Stimulated activated CD8-positive, alpha-beta memory T cell treated with anti-CD3 and anti-CD28 coated beads, Interleukin-12 subunit alpha, Interleukin-12 subunit beta, amount 100 ng/mL, for 4 hours (primary cell): ENCODE data around the gene PSG4.
"Not testable (repeated sequence)": the region's sequence is repeated elsewhere in the genome, so short reads cannot be mapped to it uniquely, and the experiment has no call there.

Source experiments
- DNase-seq: peaks from one replicate; pipeline ENCODE4 v3.0.0-alpha.2; 2020; ENCODE audit warnings: low read depth

PSG4 gene

GRCh38 chr19:43205471-43206105 is at the start of gene PSG4:
PSG4 (minus strand) TSS chr19:43205638; CDS start chr19:43205536, 102 bp downstream.
- not testable (repeated sequence) for DNase-seq

DNA sequence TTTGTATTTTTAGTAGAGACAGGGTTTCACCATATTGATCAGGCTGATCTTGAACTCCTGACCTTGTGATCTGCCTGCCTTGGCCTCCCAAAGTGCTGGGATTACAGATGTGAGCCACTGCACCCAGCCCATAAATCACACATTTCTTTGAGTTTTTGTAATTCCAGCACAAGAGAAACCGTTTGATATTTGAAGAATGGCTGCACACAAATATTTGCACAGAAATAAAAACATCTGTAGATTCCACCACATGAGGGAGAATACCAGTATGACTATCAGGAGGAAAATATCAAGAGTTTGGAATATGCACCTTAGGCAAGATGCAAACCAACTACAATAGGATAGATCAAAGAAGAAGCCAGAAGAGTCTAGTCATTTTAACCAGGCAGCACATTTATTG is 46.0 kb upstream of the PSG4 start:
- not testable (repeated sequence) for DNase-seq

DNA sequence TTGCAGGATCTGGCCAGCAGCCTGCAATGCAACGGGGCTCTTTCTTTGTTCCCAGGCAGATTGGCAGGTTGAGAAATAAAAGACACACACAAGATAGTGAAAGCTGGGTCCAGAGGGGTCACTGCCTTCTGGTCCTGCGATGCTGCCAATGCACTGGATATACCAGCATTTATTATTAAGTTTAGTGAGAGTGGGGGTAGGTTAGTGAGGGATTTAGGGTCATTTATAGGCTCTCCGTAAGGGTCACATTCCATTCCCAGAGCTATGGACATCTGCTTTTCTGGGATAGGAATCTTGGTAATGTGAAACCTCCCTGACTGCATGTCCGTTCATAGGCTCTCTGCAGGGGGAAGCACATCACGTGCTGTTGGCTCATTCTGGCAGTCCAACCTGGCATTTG is 44.9 kb upstream of the PSG4 start:
- DNase-seq, result not testable (repeated sequence)

GRCh38 chr19:43248635-43249002 is 43.2 kb upstream of the PSG4 start:
- DNase-seq, result not testable (repeated sequence)

DNA sequence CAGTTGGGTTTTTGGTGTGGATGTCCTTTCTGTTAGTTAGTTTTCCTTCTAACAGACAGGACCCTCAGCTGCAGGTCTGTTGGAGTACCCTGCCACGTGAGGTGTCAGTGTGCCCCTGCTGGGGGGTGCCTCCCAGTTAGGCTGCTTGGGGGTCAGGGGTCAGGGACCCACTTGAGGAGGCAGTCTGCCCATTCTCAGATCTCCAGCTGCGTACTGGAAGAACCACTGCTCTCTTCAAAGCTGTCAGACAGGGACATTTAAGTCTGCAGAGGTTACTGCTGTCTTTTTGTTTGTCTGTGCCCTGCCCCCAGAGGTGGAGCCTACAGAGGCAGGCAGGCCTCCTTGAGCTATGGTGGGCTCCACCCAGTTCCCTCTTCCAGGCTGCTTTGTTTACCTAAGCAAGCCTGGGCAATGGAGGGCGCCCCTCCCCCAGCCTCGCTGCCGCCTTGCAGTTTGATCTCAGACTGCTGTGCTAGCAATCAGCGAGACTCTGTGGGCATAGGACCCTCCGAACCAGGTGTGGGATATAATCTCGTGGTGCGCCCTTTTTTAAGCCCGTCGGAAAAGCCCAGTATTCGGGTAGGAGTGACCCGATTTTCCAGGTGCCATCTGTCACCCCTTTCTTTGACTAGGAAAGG is 41.9 kb upstream of the PSG4 start:
- DNase-seq, result not testable (repeated sequence)

GRCh38 chr19:43245848-43246247 is 40.4 kb upstream of the PSG4 start:
- DNase-seq, result not testable (repeated sequence)

- DNase-seq, result not testable (repeated sequence)
Observed at GRCh38 chr19:43242211-43242610, 36.8 kb upstream of the PSG4 start.

DNA sequence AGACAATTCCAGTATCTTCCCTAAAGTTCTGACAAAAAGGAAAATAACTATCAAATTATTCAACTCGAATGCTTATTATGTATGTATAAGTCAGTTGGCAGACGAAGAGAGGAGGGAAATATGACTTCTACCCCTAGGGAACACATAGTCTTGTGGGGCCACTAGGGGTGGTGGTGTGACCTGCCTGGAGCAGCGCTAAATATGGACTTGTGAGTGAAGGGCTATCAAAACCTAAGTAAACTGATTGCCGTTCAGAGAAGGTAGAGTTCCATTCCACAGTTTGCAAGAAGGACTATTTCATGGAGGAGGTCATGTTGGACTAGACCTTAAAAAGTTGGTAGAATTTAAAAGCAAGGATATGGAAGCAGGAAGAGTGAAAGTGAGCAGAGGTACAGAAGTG is 32.8 kb upstream of the PSG4 start:
- DNase-seq, result not testable (repeated sequence)

DNA sequence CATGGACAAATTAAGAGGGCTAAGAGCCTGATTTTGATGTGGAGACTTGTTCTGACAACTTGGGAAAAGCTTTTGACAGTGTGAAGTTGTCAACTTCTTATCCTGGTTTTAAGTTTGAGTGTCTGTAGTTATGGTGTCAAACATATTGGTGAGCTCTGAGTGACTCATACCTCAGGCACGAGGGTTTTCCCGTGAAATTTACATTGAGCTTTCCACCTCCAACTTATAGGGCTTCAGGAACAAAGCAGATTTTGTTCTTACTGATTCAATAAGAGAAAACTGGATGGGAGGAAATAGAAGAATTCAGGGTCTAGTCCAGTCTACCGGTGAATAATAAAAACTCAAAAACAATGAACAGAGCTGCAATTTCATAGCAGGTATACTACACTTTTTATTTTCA is 30.2 kb upstream of the PSG4 start:
- not testable (repeated sequence) for DNase-seq

- no peak for DNase-seq
Observed at GRCh38 chr19:43229315-43229714, 23.9 kb upstream of the PSG4 start.

DNA sequence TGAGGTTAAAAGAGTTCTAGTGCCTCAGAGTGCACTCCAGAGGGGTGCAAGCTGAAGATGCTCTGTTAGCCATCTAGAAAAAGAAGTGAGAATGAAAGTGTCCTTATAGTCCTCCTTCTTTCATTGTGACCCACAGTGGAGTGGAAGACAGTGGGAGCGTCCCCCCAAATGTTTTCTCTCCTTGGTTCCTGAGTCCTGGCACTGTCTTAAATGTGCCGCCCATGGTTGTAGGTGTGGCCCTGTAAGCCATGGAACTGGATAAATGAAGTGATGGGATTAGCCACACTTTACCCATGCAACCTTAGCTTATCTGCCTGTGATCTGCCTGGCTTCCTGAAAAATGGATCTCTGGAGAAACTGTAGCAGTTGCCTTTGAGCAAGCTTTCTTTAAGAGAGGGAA is 23.3 kb upstream of the PSG4 start:
- DNase-seq, result not testable (repeated sequence)

- DNase-seq, result not testable (repeated sequence)
Observed at GRCh38 chr19:43226986-43227385, 21.5 kb upstream of the PSG4 start.

- DNase-seq, result no peak
Observed at GRCh38 chr19:43224855-43225253, 19.4 kb upstream of the PSG4 start.

GRCh38 chr19:43224201-43224854 is 18.9 kb upstream of the PSG4 start:
- not testable (repeated sequence) for DNase-seq

DNA sequence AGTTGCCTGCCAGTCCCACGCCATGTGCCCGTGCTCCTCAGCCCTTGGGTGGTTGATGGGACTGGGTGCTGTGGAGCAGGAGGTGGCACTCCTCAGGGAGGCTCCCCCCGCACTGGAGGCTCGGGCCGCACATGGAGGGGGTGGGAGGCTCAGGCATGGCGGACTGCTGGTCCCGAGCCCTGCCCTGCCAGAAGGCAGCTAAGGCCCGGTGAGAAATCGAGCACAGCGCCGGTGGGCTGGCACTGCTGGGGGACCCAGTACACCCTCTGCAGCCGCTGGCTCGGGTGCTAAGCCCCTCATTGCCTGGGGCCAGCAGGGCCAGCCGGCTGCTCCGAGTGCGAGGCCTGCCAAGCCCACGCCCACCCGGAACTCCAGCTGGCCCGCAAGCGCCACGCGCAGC is 16.5 kb upstream of the PSG4 start:
- not testable (repeated sequence) for DNase-seq

DNA sequence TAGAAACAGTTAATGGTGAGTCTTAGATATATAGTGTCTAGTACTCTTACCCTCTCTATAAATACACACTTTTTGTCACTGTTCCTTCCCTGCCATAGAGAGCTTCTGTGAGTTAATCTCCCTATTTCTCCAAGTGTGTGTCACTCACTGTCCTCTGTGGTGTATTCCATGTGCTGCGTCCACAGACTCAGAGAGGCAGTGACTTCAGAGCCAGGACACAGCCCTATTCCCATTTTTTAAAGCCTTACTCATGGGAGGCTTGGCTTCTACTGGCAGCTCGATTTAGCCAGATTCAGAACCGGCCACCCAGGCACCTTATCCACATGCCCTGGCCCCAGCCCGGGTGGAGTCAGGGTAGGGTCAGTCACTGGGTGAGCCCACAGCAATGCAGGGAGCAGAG is 13.7 kb upstream of the PSG4 start:
- DNase-seq, result not testable (repeated sequence)

GRCh38 chr19:43215881-43216280 is 10.4 kb upstream of the PSG4 start:
- not testable (repeated sequence) for DNase-seq

GRCh38 chr19:43207991-43208390 is 2.6 kb upstream of the PSG4 start:
- DNase-seq, result no peak

DNA sequence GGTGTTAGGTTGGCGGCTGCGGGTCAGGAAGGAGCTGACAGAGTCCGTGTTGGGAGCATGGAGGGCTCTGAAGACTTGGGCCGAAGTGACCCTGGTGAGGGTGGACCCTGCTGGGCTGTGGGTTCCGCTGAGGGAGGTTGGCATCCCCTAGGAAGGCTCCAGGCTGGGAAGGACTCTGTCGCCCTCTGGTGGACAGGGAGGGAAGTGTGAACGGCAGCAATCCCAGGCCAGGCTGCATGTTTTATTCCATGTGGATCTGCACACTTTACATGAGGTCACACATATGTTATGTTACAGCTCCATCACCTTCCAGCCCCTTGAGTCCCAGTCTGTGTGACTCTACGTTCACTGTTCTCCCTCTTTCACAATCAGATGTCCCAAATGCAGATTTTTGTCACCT is 1.7 kb upstream of the PSG4 start:
- not testable (repeated sequence) for DNase-seq

DNA sequence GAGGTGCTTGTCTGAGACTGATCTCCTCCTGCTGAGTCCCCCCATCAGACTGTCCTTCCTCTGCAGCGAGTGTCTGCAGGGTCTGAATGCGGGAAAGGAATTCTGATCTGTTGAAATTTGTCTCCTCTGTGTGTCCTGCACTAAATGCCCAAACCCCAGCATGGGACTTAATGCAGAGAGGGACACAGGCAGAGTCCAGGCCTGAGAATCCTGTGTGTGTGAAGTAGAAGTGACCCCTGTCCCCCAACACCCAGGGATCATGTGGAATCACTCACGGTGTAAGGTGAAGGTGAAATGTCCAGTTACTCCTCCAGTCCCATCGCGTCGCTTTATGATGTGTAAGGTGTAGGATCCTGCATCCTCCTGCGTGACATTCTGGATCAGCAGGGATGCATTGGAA is 1.8 kb downstream of the PSG4 start:
- not testable (repeated sequence) for DNase-seq

DNA sequence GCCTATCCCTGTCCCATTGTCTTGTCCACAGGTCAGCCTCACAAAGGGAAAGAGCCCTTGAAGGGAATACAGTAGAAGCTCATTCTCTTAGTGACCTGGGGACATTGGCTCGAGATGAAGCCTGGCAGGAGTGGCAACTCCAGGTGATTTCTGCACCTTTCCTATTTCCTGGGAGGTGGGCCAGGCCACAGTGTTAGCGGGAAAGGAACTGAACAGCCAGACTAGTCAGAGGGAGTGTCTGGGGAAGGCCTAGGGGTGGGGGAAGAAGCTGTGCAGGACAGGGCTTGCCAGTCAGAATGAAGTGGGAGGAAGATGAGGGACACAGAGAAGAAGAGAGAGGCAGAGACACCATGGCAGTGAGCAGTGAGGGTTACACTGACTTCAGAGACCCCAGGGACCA is 3.5 kb downstream of the PSG4 start:
- DNase-seq, result not testable (repeated sequence)

GRCh38 chr19:43201337-43201801 is 4.1 kb downstream of the PSG4 start:
- not testable (repeated sequence) for DNase-seq
